Left lung (tissue), 10 donors: Measurements from ENCODE around the gene DPYSL4. TPM values are rescaled to one million over a fixed set of nuclear protein-coding genes. Genes with fewer than 3 reads are reported as not detected.

Experiments used
- ATAC-seq: fragments of 200-7000 bp; cut with Tn5 transposase; one replicate; pipeline ENCODE4 v1.9.1; 2020; ENCODE audit warnings: moderate library complexity
- DNase-seq, 4 donors: peaks; one replicate each; pipeline ENCODE4 v3.0.0-alpha.2; 2013 to 2020
- H3K27ac ChIP-seq, 2 donors: fragments of 200-600 bp; sonication (generic) in 1 of 2; one replicate each; pipeline versions ENCODE4 v1.5.0 to v1.8.0; 2020 to 2021
- H3K27me3 ChIP-seq, 2 donors: fragments of 200-600 bp; sonication (generic) in 1 of 2; one replicate each; pipeline versions ENCODE4 v1.5.0 to v1.8.0; 2020 to 2021
- H3K36me3 ChIP-seq, 2 donors: fragments of 200-600 bp; sonication (generic) in 1 of 2; one replicate each; pipeline versions ENCODE4 v1.5.0 to v1.8.0; 2020 to 2021
- H3K4me1 ChIP-seq, 2 donors: fragments of 200-600 bp; one replicate each; pipeline ENCODE4 v1.8.0; 2021
- H3K4me3 ChIP-seq, 2 donors: fragments of 200-600 bp; sonication (generic) in 1 of 2; one replicate each; pipeline versions ENCODE4 v1.5.0 to v1.8.0; 2020 to 2021; ENCODE audit warnings: mild to moderate bottlenecking in 1 of 2
- H3K9me3 ChIP-seq, 2 donors: fragments of 200-600 bp; sonication (generic) in 1 of 2; one replicate each; pipeline versions ENCODE4 v1.5.0 to v1.8.0; 2020 to 2021
- CTCF ChIP-seq, 2 donors: fragments of 200-600 bp; sonication (generic) in 1 of 2; IDR thresholded peaks; one replicate each; pipeline versions ENCODE4 v1.5.0 to v1.8.0; 2021; ENCODE audit warnings: antibody characterized with exemption in 2 of 2
- intact Hi-C, 2 donors: fragments of 100-400 bp; cut with DNase I; formaldehyde crosslinking; loops; one replicate each; pipeline versions ENCODE4 v1.11.2 to v1.14.2; 2022
- polyA plus RNA-seq, 6 donors: library from polyadenylated mRNA; unstranded; fragments of 120-200 nt; gene quantifications; one replicate each; pipeline ENCODE4 v1.2.1, GENCODE V29; 2013; ENCODE audit not compliant: insufficient read length in 6 of 6
- total RNA-seq, 2 donors: library from RNA; stranded (reverse); fragmentation: NEBNext Ultra II Directional; extraction: Animal tissue kit (Norgen Biotek cat#: 25700); gene quantifications; one replicate each; pipeline ENCODE4 v1.2.1, GENCODE V29; 2021
- donor health status: DM: no; HTN: yes; CAD: no.
- donor health status: DM: no; HTN: no; CAD: no.

Gene DPYSL4
- total and polyA plus RNA-seq, 8 donors = 1.3 to 14.6 (median 10.4) TPM

DNA sequence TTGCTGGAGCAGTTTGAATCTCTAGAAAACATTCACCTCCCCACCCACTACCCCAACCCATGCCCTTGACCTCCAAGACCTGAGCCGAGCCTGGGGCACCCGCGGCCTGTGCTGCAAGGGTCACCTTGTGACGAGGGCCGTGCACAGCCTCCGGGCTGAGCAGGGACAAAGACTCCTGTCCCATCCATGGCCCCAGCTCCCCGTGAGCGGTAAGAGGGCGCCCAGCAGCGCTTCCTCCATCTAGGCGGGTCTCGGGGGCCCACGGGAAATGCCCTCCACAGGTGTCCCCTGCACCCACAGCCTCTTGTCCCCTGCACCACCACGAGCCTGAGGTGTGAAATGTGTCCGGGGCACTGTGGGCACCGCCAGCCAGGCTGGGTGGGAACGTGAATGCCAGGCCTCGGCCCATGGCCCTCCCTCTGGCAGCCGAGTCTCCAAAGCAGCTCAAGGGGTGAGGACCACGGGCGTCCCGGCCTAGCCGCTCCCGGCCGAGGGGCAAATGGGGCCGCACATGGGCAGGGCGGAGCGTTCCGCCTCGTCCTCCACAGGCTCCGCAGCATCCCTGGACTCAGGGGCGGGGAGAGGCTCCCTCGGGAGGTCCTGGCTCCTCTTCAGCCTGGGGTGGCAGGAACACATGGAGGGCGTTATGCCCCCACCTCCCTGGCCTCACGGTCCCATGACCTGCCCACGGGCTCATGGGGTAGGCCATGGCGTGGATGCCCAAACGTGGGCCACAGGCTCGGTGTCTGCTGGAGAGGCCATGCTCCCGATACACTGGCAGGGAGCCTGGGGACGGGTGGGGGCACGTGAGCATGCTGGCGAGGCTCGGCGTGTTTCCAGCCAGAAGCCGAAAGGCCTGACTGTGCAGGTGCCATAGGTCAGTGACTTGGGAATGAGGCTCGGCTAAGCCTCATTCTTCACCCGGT, 21.1 kb downstream of the DPYSL4 start:
- peak in 1 of 4 donors; percentile 76 for DNase-seq
- ATAC-seq = no peak

DNA sequence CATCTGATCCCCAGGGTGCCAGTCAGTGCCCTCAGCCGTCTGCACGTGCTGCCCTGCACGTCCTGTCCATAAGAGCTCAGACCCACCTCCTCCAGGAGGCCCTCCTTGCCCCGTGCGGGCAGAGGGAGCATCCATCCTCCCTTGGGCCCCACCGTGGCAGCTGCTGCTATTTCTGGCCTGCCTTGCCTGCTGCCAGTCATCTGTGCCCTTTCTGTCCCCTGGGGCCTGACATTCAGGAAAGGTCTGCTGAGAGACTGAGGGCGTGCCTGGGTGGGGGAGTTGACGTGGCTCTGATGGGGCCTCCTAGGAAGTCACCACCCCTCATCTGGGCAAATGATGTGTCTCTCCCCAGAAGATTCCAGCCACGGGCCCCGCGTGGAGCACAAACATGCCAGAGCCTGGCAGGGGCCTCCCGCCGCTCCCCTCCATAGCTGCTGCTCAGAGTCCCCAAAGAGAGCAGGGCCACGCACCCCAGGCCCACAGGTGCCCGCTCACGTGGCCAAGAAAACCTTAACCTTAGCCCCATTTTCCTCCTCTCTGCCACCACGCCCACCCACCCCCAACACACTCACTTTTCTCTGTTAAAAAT, 21.8 kb downstream of the DPYSL4 start:
- Histone ChIP-seq H3K27ac (no peak overlapping the region), H3K4me3 (no peak overlapping the region), H3K4me1 (no peaks in the 10 kb centered on the region), H3K27me3 (no peaks in the 10 kb centered on the region), H3K9me3 (peaks cover 0 to 3% of the 10 kb centered on the region in 2 donors), H3K36me3 (peaks cover 0 to 20% of the 10 kb centered on the region in 2 donors)
- no peak for TF ChIP-seq CTCF (IDR thresholded peaks at IDR 0.05)
- intact Hi-C loops = no loop called here
- DNase-seq (peak in 1 of 4 donors; percentile 60), ATAC-seq (no peak)

More for the DNA sequence above, 21.1 kb downstream of the DPYSL4 start:
- H3K36me3 ChIP-seq = peaks cover 0 to 20% of the 10 kb centered on the region in 2 donors
- no peaks in the 10 kb centered on the region for H3K9me3 ChIP-seq
- intact Hi-C loops = no loop called here
- H3K27me3 ChIP-seq = no peaks in the 10 kb centered on the region
- H3K27ac ChIP-seq = no peak overlapping the region
- H3K4me1 ChIP-seq = no peaks in the 10 kb centered on the region
- no peak for TF ChIP-seq CTCF (IDR thresholded peaks at IDR 0.05)
- no peak overlapping the region for H3K4me3 ChIP-seq

DNA sequence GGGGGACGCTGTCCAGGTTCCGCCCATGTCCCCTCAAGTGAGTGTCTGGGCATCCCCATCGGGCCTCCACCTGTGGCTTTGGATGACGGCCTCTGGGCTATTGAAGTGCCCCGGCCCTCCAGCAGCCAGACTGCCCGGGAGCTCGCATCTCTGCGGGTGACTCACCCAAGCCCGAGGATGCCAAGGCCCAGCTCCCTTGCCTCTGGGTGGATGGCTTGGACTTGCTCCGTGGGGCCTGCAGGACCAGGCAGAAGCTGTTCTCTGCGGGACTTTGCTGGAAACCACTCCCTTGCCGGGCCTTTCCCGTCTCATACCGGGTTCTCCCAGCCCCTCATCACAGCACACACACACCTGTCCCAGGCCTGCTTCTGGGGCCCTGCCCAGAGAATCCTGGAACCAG, 22.4 kb downstream of the DPYSL4 start:
- no peaks in the 10 kb centered on the region for H3K27me3 ChIP-seq
- no peak for TF ChIP-seq CTCF (IDR thresholded peaks at IDR 0.05)
- no peak overlapping the region for H3K4me3 ChIP-seq
- intact Hi-C loops = no loop called here
- H3K27ac ChIP-seq = no peak overlapping the region
- ATAC-seq = no peak
- H3K4me1 ChIP-seq = no peaks in the 10 kb centered on the region
- H3K9me3 ChIP-seq = peaks cover 0 to 8% of the 10 kb centered on the region in 2 donors
- peak in 1 of 4 donors; percentile 64 for DNase-seq
- peaks cover 0 to 20% of the 10 kb centered on the region in 2 donors for H3K36me3 ChIP-seq

- ATAC-seq (no peak), DNase-seq (peak in 1 of 4 donors; percentile 57)
- no peak overlapping the region for H3K4me3 ChIP-seq
- H3K27me3 ChIP-seq = no peaks in the 10 kb centered on the region
- intact Hi-C loops = no loop called here
- H3K9me3 ChIP-seq = peaks cover 0 to 17% of the 10 kb centered on the region in 2 donors
- H3K4me1 ChIP-seq = no peaks in the 10 kb centered on the region
- H3K36me3 ChIP-seq = peaks cover 0 to 20% of the 10 kb centered on the region in 2 donors
- no peak for TF ChIP-seq CTCF (IDR thresholded peaks at IDR 0.05)
- H3K27ac ChIP-seq = no peak overlapping the region
Measured at GRCh38 chr10:132209978-132210530, 23.3 kb downstream of the DPYSL4 start.

GRCh38 chr10:132210766-132211165, 24.0 kb downstream of the DPYSL4 start:
- H3K36me3 ChIP-seq = peaks cover 0 to 20% of the 10 kb centered on the region in 2 donors
- no peak overlapping the region for H3K27ac ChIP-seq
- intact Hi-C loops = no loop called here
- DNase-seq (peak in 1 of 4 donors; percentile 70), ATAC-seq (no peak)
- TF ChIP-seq CTCF (IDR thresholded peaks at IDR 0.05) = no peak
- no peak overlapping the region for H3K4me3 ChIP-seq
- no peaks in the 10 kb centered on the region for H3K4me1 ChIP-seq
- H3K9me3 ChIP-seq = peaks cover 0 to 23% of the 10 kb centered on the region in 2 donors
- no peaks in the 10 kb centered on the region for H3K27me3 ChIP-seq
